T1000 (cell line): Measurements from ENCODE around the gene CCDC158.
"Not testable (repeated sequence)": the region's sequence is repeated elsewhere in the genome, so short reads cannot be mapped to it uniquely, and the experiment has no call there.

Source experiments
- DNase-seq: peaks from one replicate; lab custom pipeline; 2025; ENCODE audit warnings: mixed read lengths; lab: John Stamatoyannopoulos, UW

CCDC158 gene

GRCh38 chr4:76420762-76421581 lies at the start of gene CCDC158:
CCDC158 (minus strand) TSS chr4:76421141; CDS start chr4:76403207, 17,934 bp downstream.
- no peak for DNase-seq

GRCh38 chr4:76470532-76470931 lies 49.6 kb upstream of the CCDC158 start:
- DNase-seq, result no peak

GRCh38 chr4:76470064-76470463 lies 49.1 kb upstream of the CCDC158 start:
- DNase-seq, result no peak

- no peak for DNase-seq
Measured at GRCh38 chr4:76463568-76463967, 42.6 kb upstream of the CCDC158 start.

GRCh38 chr4:76459291-76459723 lies 38.4 kb upstream of the CCDC158 start:
- no peak for DNase-seq

- DNase-seq, result no peak
Measured at GRCh38 chr4:76458825-76459224, 37.9 kb upstream of the CCDC158 start.

- no peak for DNase-seq
Measured at GRCh38 chr4:76458297-76458696, 37.4 kb upstream of the CCDC158 start.

- DNase-seq, result no peak
Measured at GRCh38 chr4:76457885-76458284, 36.9 kb upstream of the CCDC158 start.

GRCh38 chr4:76454073-76454472 lies 33.1 kb upstream of the CCDC158 start:
- DNase-seq, result not testable (repeated sequence)

GRCh38 chr4:76453232-76453631 lies 32.3 kb upstream of the CCDC158 start:
- no peak for DNase-seq

- DNase-seq, result no peak
Measured at GRCh38 chr4:76449833-76450232, 28.9 kb upstream of the CCDC158 start.

GRCh38 chr4:76449362-76449767 lies 28.4 kb upstream of the CCDC158 start:
- no peak for DNase-seq

GRCh38 chr4:76448211-76448610 lies 27.3 kb upstream of the CCDC158 start:
- no peak for DNase-seq

- DNase-seq, result no peak
Measured at GRCh38 chr4:76447393-76447851, 26.5 kb upstream of the CCDC158 start.

GRCh38 chr4:76445911-76446310 lies 25.0 kb upstream of the CCDC158 start:
- DNase-seq, result no peak

GRCh38 chr4:76443376-76443775 lies 22.4 kb upstream of the CCDC158 start:
- no peak for DNase-seq

GRCh38 chr4:76442807-76443206 lies 21.9 kb upstream of the CCDC158 start:
- DNase-seq, result no peak

GRCh38 chr4:76441881-76442280 lies 20.9 kb upstream of the CCDC158 start:
- DNase-seq, result no peak

GRCh38 chr4:76439491-76439890 lies 18.6 kb upstream of the CCDC158 start:
- DNase-seq, result no peak

- no peak for DNase-seq
Measured at GRCh38 chr4:76435528-76436319, 14.8 kb upstream of the CCDC158 start.

- no peak for DNase-seq
Measured at GRCh38 chr4:76434901-76435527, 14.1 kb upstream of the CCDC158 start, which contains the start of gene SHROOM3. SHROOM3 (plus strand) TSS chr4:76435229; CDS start chr4:76436053, 824 bp downstream.
